B cell (primary cell): ENCODE results near the gene MMS19. TPM values are rescaled to one million over a fixed set of nuclear protein-coding genes. Genes with fewer than 3 reads are reported as not detected.

Experiments used
- ATAC-seq: fragments of 200-7000 bp; cut with Tn5 transposase; one replicate; pipeline ENCODE4 v1.10.0; 2021; ENCODE audit warnings: low read depth, mild to moderate bottlenecking, moderate number of reproducible peaks, moderate library complexity
- CTCF ChIA-PET: fragments of 350-600 bp; sonication (Branson Sonifier 250); formaldehyde crosslinking; loops from one replicate; lab custom pipeline; 2021; ENCODE audit warnings: antibody characterized with exemption, inconsistent platforms; lab: Charles Lee
- POLR2A ChIA-PET: fragments of 350-600 bp; sonication (Branson Sonifier 250); formaldehyde crosslinking; loops from one replicate; lab custom pipeline; 2021; ENCODE audit warnings: antibody characterized with exemption; lab: Charles Lee
- DNase-seq: peaks from one replicate; pipeline ENCODE4 v3.0.0; 2013
- H2AFZ ChIP-seq: 2 replicates; pipeline ENCODE4 v1.6.1; 2012; ENCODE audit warnings: mild to moderate bottlenecking, low read depth, low read length; ENCODE audit not compliant: insufficient read depth, poor library complexity, severe bottlenecking
- H3K27ac ChIP-seq, 2 donors: 1 replicate in 1 of 2; 2 replicates in 1 of 2; pipeline ENCODE4 v1.5.1; 2012 to 2013; ENCODE audit warnings: low read length in 2 of 2, mild to moderate bottlenecking in 2 of 2, moderate library complexity in 1 of 2
- H3K27me3 ChIP-seq, 4 experiments: fragments of 200-600 bp in 1 of 4; sonication (generic) in 1 of 4; replicated peaks in 1 of 4; 1 replicate in 2 of 4; 2 replicates in 2 of 4; pipeline versions ENCODE4 v1.6.1 to v1.7.0; 2013 to 2016; ENCODE audit warnings: low read length in 3 of 4, mild to moderate bottlenecking in 2 of 4, mixed read lengths in 1 of 4, moderate library complexity in 1 of 4; ENCODE audit not compliant: insufficient read depth in 4 of 4, control insufficient read depth in 3 of 4; ENCODE audit errors: control extremely low read depth in 1 of 4
- H3K36me3 ChIP-seq, 2 experiments: replicated peaks in 1 of 2; 1 replicate in 1 of 2; 2 replicates in 1 of 2; pipeline versions ENCODE4 v1.6.1 to v1.7.1; 2013; ENCODE audit warnings: low read length in 1 of 2; ENCODE audit not compliant: insufficient read depth in 2 of 2, control insufficient read depth in 1 of 2; ENCODE audit errors: control extremely low read depth in 1 of 2, extremely low read depth in 1 of 2
- H3K4me1 ChIP-seq, 2 donors: fragments of 200-600 bp in 1 of 2; sonication (generic) in 1 of 2; 1 replicate in 1 of 2; 2 replicates in 1 of 2; pipeline versions ENCODE4 v1.5.1 to v1.6.1; 2013 to 2017; ENCODE audit warnings: low read length in 2 of 2; ENCODE audit not compliant: control insufficient read depth in 2 of 2, insufficient read depth in 2 of 2
- H3K4me2 ChIP-seq: replicated peaks from 2 replicates; pipeline ENCODE3; 2012; ENCODE audit warnings: mild to moderate bottlenecking, low read depth, low read length; ENCODE audit not compliant: poor library complexity, severe bottlenecking
- H3K4me3 ChIP-seq, 5 experiments: fragments of 200-600 bp in 1 of 5; sonication (generic) in 1 of 5; 1 replicate in 3 of 5; 2 replicates in 2 of 5; pipeline versions ENCODE4 v1.5.1 to v1.7.0; 2011 to 2016; ENCODE audit warnings: low read length in 4 of 5, mild to moderate bottlenecking in 4 of 5, low read depth in 2 of 5, control low read depth in 1 of 5, moderate library complexity in 1 of 5; ENCODE audit not compliant: insufficient read depth in 1 of 5; ENCODE audit errors: control extremely low read depth in 1 of 5, extremely low read depth in 1 of 5
- H3K79me2 ChIP-seq: fragments of 200-600 bp; sonication (generic); one replicate; pipeline ENCODE4 v1.6.0; 2016; ENCODE audit warnings: low read length; ENCODE audit not compliant: control insufficient read depth, insufficient read depth
- H3K9ac ChIP-seq: fragments of 200-600 bp; sonication (generic); 2 replicates; pipeline ENCODE4 v1.6.1; 2017; ENCODE audit warnings: mild to moderate bottlenecking, low read length, moderate library complexity
- H3K9me3 ChIP-seq, 3 donors: one replicate each; pipeline versions ENCODE4 v1.6.1 to v1.7.1; 2013; ENCODE audit warnings: low read length in 2 of 3; ENCODE audit not compliant: control insufficient read depth in 2 of 3, insufficient read depth in 1 of 3; ENCODE audit errors: control extremely low read depth in 1 of 3
- H4K20me1 ChIP-seq: 2 replicates; pipeline ENCODE4 v1.6.0; 2012; ENCODE audit warnings: mild to moderate bottlenecking, low read length; ENCODE audit not compliant: insufficient read depth, control insufficient read depth, poor library complexity, severe bottlenecking
- H3K27ac Mint-ChIP-seq: one replicate; pipeline ENCODE4 v1.8.0; 2021; ENCODE audit warnings: mixed read lengths
- H3K27me3 Mint-ChIP-seq: one replicate; pipeline ENCODE4 v1.8.0; 2021; ENCODE audit warnings: mixed read lengths
- H3K4me1 Mint-ChIP-seq: one replicate; pipeline ENCODE4 v1.8.0; 2021; ENCODE audit warnings: mixed read lengths
- H3K4me3 Mint-ChIP-seq: one replicate; pipeline ENCODE4 v1.8.0; 2021; ENCODE audit warnings: mixed read lengths
- H3K9me3 Mint-ChIP-seq: one replicate; pipeline ENCODE4 v1.8.0; 2022; ENCODE audit warnings: mixed read lengths; ENCODE audit not compliant: insufficient read depth
- EZH2 ChIP-seq: IDR thresholded peaks from 2 replicates; pipeline ENCODE4 v1.6.1; 2012; ENCODE audit warnings: borderline replicate concordance, low read depth, mild to moderate bottlenecking, moderate library complexity, low read length; ENCODE audit not compliant: insufficient read depth, poor library complexity, severe bottlenecking
- WGBS: methylation state at CpG from one replicate; pipeline ENCODE4 v1.1.5; 2013; ENCODE audit warnings: missing lambda C conversion rate; ENCODE audit not compliant: insufficient coverage; 5-methylcytosine and 5-hydroxymethylcytosine counted together
- intact Hi-C: fragments of 100-400 bp; cut with micrococcal nuclease; formaldehyde crosslinking; loops from one replicate; pipeline ENCODE4 v1.10.0; 2022
- polyA plus RNA-seq: library from polyadenylated mRNA; depleted of rRNA; stranded (reverse); fragments of >200 nt; gene quantifications from 2 replicates; pipeline ENCODE4 v1.2.3, GENCODE V29; 2012
- total RNA-seq, 2 donors: library from RNA; stranded (reverse); fragments of 120-200 nt in 1 of 2; gene quantifications; 1 replicate in 1 of 2; 2 replicates in 1 of 2; pipeline versions ENCODE4 v1.2.3 to v1.2.4, GENCODE V29; 2013 to 2022
- TF ChIP-seq, protein P1 (sequence below): fragments of 200-600 bp; IDR thresholded peaks from one replicate; pipeline ENCODE4 v1.8.0; 2022; ENCODE audit warnings: antibody characterized with exemption, mild to moderate bottlenecking

Gene MMS19
- total and polyA plus RNA-seq, 2 donors (not counting 1 experiment from before 2014, with no cell fraction given), result 82.1 to 102 TPM

GRCh38 chr10:97434557-97434956 lies 63.7 kb downstream of the MMS19 start:
- Mint-ChIP-seq H3K4me3 (no peak overlapping the region), H3K27me3 (no peaks in the 10 kb centered on the region), H3K4me1 (no peaks in the 10 kb centered on the region), H3K9me3 (no peaks in the 10 kb centered on the region), H3K27ac (no peak overlapping the region)
- peaks cover 5% of the 10 kb centered on the region for H3K79me2 ChIP-seq
- H3K4me3 ChIP-seq, result no peak overlapping the region
- WGBS, result 100% methylated on average over 1 of the region's 1 CpG
- H3K4me2 ChIP-seq, result no peak overlapping the region
- intact Hi-C loops, result no loop called here
- no peaks in the 10 kb centered on the region for H3K27me3 ChIP-seq
- H3K36me3 ChIP-seq, result peaks cover 10 to 66% of the 10 kb centered on the region in 2 experiments
- ChIA-PET POLR2A (no interaction called here), CTCF (interaction anchor here (1.0 kb wide), 1 partner anchor 28 kb away, joined by 3 read pairs; no protein-coding TSS in a partner anchor)
- no peaks in the 10 kb centered on the region for H3K4me1 ChIP-seq
- H2AFZ ChIP-seq, result no peak overlapping the region
- no peaks in the 10 kb centered on the region for H4K20me1 ChIP-seq
- H3K27ac ChIP-seq, result no peak overlapping the region
- TF ChIP-seq, protein P1, sequence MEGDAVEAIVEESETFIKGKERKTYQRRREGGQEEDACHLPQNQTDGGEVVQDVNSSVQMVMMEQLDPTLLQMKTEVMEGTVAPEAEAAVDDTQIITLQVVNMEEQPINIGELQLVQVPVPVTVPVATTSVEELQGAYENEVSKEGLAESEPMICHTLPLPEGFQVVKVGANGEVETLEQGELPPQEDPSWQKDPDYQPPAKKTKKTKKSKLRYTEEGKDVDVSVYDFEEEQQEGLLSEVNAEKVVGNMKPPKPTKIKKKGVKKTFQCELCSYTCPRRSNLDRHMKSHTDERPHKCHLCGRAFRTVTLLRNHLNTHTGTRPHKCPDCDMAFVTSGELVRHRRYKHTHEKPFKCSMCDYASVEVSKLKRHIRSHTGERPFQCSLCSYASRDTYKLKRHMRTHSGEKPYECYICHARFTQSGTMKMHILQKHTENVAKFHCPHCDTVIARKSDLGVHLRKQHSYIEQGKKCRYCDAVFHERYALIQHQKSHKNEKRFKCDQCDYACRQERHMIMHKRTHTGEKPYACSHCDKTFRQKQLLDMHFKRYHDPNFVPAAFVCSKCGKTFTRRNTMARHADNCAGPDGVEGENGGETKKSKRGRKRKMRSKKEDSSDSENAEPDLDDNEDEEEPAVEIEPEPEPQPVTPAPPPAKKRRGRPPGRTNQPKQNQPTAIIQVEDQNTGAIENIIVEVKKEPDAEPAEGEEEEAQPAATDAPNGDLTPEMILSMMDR, result no peak
- no peak for TF ChIP-seq EZH2
- H3K9me3 ChIP-seq, result no peaks in the 10 kb centered on the region
- no peak overlapping the region for H3K9ac ChIP-seq
- no peak for DNase-seq
- no peak for ATAC-seq

- TF ChIP-seq EZH2, result no peak
- TF ChIP-seq, protein P1, result no peak
- ChIA-PET POLR2A (no interaction called here), CTCF (interaction anchor here (1.0 kb wide), 1 partner anchor 28 kb away, joined by 3 read pairs; no protein-coding TSS in a partner anchor)
- Histone ChIP-seq H3K4me2 (no peak overlapping the region), H3K27ac (no peak overlapping the region), H3K9ac (no peak overlapping the region), H3K36me3 (peaks cover 10 to 66% of the 10 kb centered on the region in 2 experiments), H3K27me3 (no peaks in the 10 kb centered on the region), H3K4me3 (no peak overlapping the region), H3K9me3 (no peaks in the 10 kb centered on the region), H3K79me2 (peaks cover 10% of the 10 kb centered on the region), H4K20me1 (no peaks in the 10 kb centered on the region), H3K4me1 (no peaks in the 10 kb centered on the region), H2AFZ (no peak overlapping the region)
- H3K4me3 Mint-ChIP-seq, result no peak overlapping the region
- peaks cover 4% of the 10 kb centered on the region for H3K4me1 Mint-ChIP-seq
- intact Hi-C loops, result no loop called here
- H3K27me3 Mint-ChIP-seq, result no peaks in the 10 kb centered on the region
- no peak for ATAC-seq
- H3K9me3 Mint-ChIP-seq, result no peaks in the 10 kb centered on the region
- H3K27ac Mint-ChIP-seq, result no peak overlapping the region
- no peak for DNase-seq
These were observed 64.2 kb downstream of the MMS19 start for GRCh38 chr10:97434055-97434454.
